IMR-90 (cell line): ENCODE measurements around the gene HMGB3. TPM values are rescaled to one million over a fixed set of nuclear protein-coding genes. Genes with fewer than 3 reads are reported as not detected.
A peak's percentile ranks its signal among the peaks of the same experiment; 100 is the strongest.

ENCODE experiments used
- ATAC-seq: fragments of 200-7000 bp; cut with Tn5 transposase; 2 replicates; pipeline ENCODE4 v1.9.1; 2020; ENCODE audit warnings: low read depth, mild to moderate bottlenecking, moderate library complexity
- Bru-seq: library from RNA; stranded (reverse); fragments of 400-500 nt; gene quantifications from one replicate; lab custom pipeline; 2021; lab: Mats Ljungman, UMichigan
- BruChase-seq, 2 experiments: library from RNA; stranded (reverse); fragments of 400-500 nt; gene quantifications; one replicate each; lab custom pipeline; 2021; lab: Mats Ljungman, UMichigan
- BruUV-seq: library from RNA; stranded (reverse); fragments of 400-500 nt; replicated peaks from 2 replicates; lab custom pipeline; 2021; lab: Mats Ljungman, UMichigan
- CTCF ChIA-PET: fragments of 300-600 bp; formaldehyde crosslinking; extraction: SDS; loops from one replicate; lab custom pipeline; 2021; ENCODE audit warnings: antibody characterized with exemption; lab: Yijun Ruan, JAX
- POLR2A ChIA-PET: fragments of 300-600 bp; sonication (Branson Sonifier 250); formaldehyde crosslinking; loops from one replicate; lab custom pipeline; 2022; ENCODE audit warnings: antibody characterized with exemption; ENCODE audit not compliant: unreplicated experiment; lab: Charles Lee
- DNase-seq: peaks from one replicate; pipeline ENCODE4 v3.0.0; 2013
- H2AFZ ChIP-seq: replicated peaks from 2 replicates; pipeline ENCODE3; 2013; ENCODE audit warnings: low read length, mild to moderate bottlenecking; ENCODE audit not compliant: poor library complexity
- H2AK5ac ChIP-seq: 2 replicates; pipeline ENCODE4 v1.6.1; 2013; ENCODE audit warnings: low read depth, low read length, inconsistent platforms
- H2AK9ac ChIP-seq: replicated peaks from 2 replicates; pipeline ENCODE3; 2013; ENCODE audit warnings: mild to moderate bottlenecking, low read depth, low read length, moderate library complexity; ENCODE audit not compliant: poor library complexity
- H2BK120ac ChIP-seq: 2 replicates; pipeline ENCODE4 v1.6.1; 2013; ENCODE audit warnings: low read depth, low read length, inconsistent platforms
- H2BK15ac ChIP-seq: 3 replicates; pipeline ENCODE4 v1.6.1; 2013; ENCODE audit warnings: low read depth, low read length, inconsistent platforms
- H2BK20ac ChIP-seq: 2 replicates; pipeline ENCODE4 v1.6.1; 2013; ENCODE audit warnings: low read depth, mild to moderate bottlenecking, inconsistent platforms, low read length, moderate library complexity
- H2BK5ac ChIP-seq: 2 replicates; pipeline ENCODE4 v1.6.1; 2013; ENCODE audit warnings: mild to moderate bottlenecking, low read depth, low read length, inconsistent platforms; ENCODE audit not compliant: poor library complexity, severe bottlenecking
- H3K14ac ChIP-seq: replicated peaks from 2 replicates; pipeline ENCODE4 v1.6.1; 2013; ENCODE audit warnings: low read depth, low read length, inconsistent platforms
- H3K18ac ChIP-seq: 2 replicates; pipeline ENCODE4 v1.6.1; 2013; ENCODE audit warnings: low read depth, low read length, control low read depth
- H3K23ac ChIP-seq: 2 replicates; pipeline ENCODE4 v1.6.1; 2013; ENCODE audit warnings: low read depth, low read length, inconsistent platforms
- H3K27ac ChIP-seq: 2 replicates; pipeline ENCODE4 v1.5.1; 2013; ENCODE audit warnings: mild to moderate bottlenecking, control low read depth, low read length; ENCODE audit not compliant: insufficient read depth
- H3K27me3 ChIP-seq: 2 replicates; pipeline ENCODE4 v1.6.1; 2013; ENCODE audit warnings: low read length; ENCODE audit not compliant: control insufficient read depth, insufficient read depth
- H3K36me3 ChIP-seq: 2 replicates; pipeline ENCODE4 v1.6.1; 2013; ENCODE audit warnings: low read length, mixed read lengths; ENCODE audit not compliant: control insufficient read depth, insufficient read depth
- H3K4ac ChIP-seq: 2 replicates; pipeline ENCODE4 v1.6.1; 2013; ENCODE audit warnings: low read depth, low read length, inconsistent platforms
- H3K4me1 ChIP-seq: 2 replicates; pipeline ENCODE4 v1.6.1; 2013; ENCODE audit warnings: low read length, mixed read lengths; ENCODE audit not compliant: control insufficient read depth, insufficient read depth
- H3K4me2 ChIP-seq: 2 replicates; pipeline ENCODE4 v1.6.1; 2013; ENCODE audit warnings: low read depth, mild to moderate bottlenecking, control low read depth, low read length, moderate library complexity
- H3K4me3 ChIP-seq: 2 replicates; pipeline ENCODE4 v1.5.1; 2013; ENCODE audit warnings: low read depth, mild to moderate bottlenecking, control low read depth, low read length, moderate library complexity; ENCODE audit not compliant: insufficient read depth
- H3K56ac ChIP-seq: 2 replicates; pipeline ENCODE4 v1.6.1; 2013; ENCODE audit warnings: low read length, inconsistent platforms; ENCODE audit not compliant: insufficient read depth; ENCODE audit errors: extremely low read depth
- H3K79me1 ChIP-seq, 2 experiments: 2 replicates each; pipeline ENCODE4 v1.6.1; 2013; ENCODE audit warnings: low read length in 2 of 2, inconsistent platforms in 1 of 2, low read depth in 1 of 2
- H3K9ac ChIP-seq: 2 replicates; pipeline ENCODE4 v1.6.1; 2013; ENCODE audit warnings: low read depth, low read length, control low read depth
- H3K9me1 ChIP-seq: 2 replicates; pipeline ENCODE4 v1.6.1; 2013; ENCODE audit warnings: low read length, inconsistent platforms; ENCODE audit not compliant: insufficient read depth
- H3K9me3 ChIP-seq: 2 replicates; pipeline ENCODE4 v1.6.1; 2013; ENCODE audit warnings: low read length; ENCODE audit not compliant: control insufficient read depth, insufficient read depth
- H4K20me1 ChIP-seq: 2 replicates; pipeline ENCODE4 v1.6.1; 2013; ENCODE audit warnings: low read length, inconsistent platforms; ENCODE audit not compliant: insufficient read depth
- H4K5ac ChIP-seq: 2 replicates; pipeline ENCODE4 v1.6.1; 2013; ENCODE audit warnings: mild to moderate bottlenecking, low read depth, low read length, control low read depth
- H4K8ac ChIP-seq, 2 experiments: 2 replicates each; pipeline ENCODE4 v1.6.1; 2013; ENCODE audit warnings: low read depth in 2 of 2, low read length in 2 of 2, control low read depth in 1 of 2, inconsistent platforms in 1 of 2
- H4K91ac ChIP-seq: 2 replicates; pipeline ENCODE4 v1.6.1; 2013; ENCODE audit warnings: low read depth, low read length, inconsistent platforms; ENCODE audit not compliant: insufficient read depth
- MAFK ChIP-seq: IDR thresholded peaks from 2 replicates; pipeline ENCODE4 v1.6.1; 2012; ENCODE audit warnings: low read depth, low read length, improper control_type of control experiment
- MAZ ChIP-seq: IDR thresholded peaks from 2 replicates; pipeline ENCODE4 v1.6.1; 2012; ENCODE audit warnings: low read depth, mild to moderate bottlenecking, low read length, improper control_type of control experiment, moderate library complexity, borderline replicate concordance
- RAD21 ChIP-seq: IDR thresholded peaks from 2 replicates; pipeline ENCODE4 v1.6.1; 2012; ENCODE audit warnings: low read length, improper control_type of control experiment
- WGBS, 2 experiments: methylation state at CpG; one replicate each; pipeline versions ENCODE4 v1.1.5 to v1.1.7; 2013; ENCODE audit warnings: missing lambda C conversion rate in 2 of 2; ENCODE audit not compliant: insufficient read length in 1 of 2; ENCODE audit errors: extremely low coverage in 2 of 2; 5-methylcytosine and 5-hydroxymethylcytosine counted together
- dilution Hi-C: fragments of 300-500 bp; cut with HindIII; formaldehyde crosslinking; loops from one replicate; pipeline ENCODE4 v1.14.3; 2018; ENCODE audit warnings: low sequenced_read_pairs; ENCODE audit not compliant: unreplicated experiment
- in situ Hi-C: fragments of 300-500 bp; cut with MboI; formaldehyde crosslinking; loops from 3 replicates; pipeline ENCODE4 v1.14.3; 2019; ENCODE audit warnings: low sequenced_read_pairs, inconsistent platforms, mixed read lengths
- intact Hi-C: fragments of 100-400 bp; cut with micrococcal nuclease; formaldehyde crosslinking; loops from 2 replicates; pipeline ENCODE4 v1.10.0; 2022
- long read RNA-seq: library from polyadenylated mRNA; unstranded; transcript quantifications from one replicate; pipeline ENCODE4 v2.0.0, GENCODE V29; 2021; ENCODE audit not compliant: unreplicated experiment
- polyA plus RNA-seq, 3 experiments: library from polyadenylated mRNA; depleted of rRNA; stranded (reverse); fragments of >200 nt; gene quantifications; 2 replicates each; pipeline ENCODE4 v1.2.3, GENCODE V29; 2012; ENCODE audit warnings: low replicate concordance in 1 of 3
- total RNA-seq: library from RNA; depleted of rRNA; stranded (reverse); fragments of >200 nt; gene quantifications from 2 replicates; pipeline ENCODE4 v1.2.3, GENCODE V29; 2012; rRNA removed

The HMGB3 gene
- total RNA-seq (14.7 and 23.3 TPM in 2 replicates), polyA plus RNA-seq (2012; rRNA removed) (15.7 and 21.3 TPM in 2 replicates), Bru-seq, nascent RNA (percentile 63 among the genes with signal in this experiment), BruChase-seq, experiment 1, labeled RNA remaining after a 6-hour chase (percentile 85 among the genes with signal in this experiment), BruChase-seq, experiment 2, labeled RNA remaining after a 2-hour chase (percentile 77 among the genes with signal in this experiment)
- 1.4 and 10.6 TPM in 2 replicates for polyA plus RNA-seq (2012; cell fraction: cytosol; rRNA removed)
- 0.51 and 4.2 TPM in 2 replicates for polyA plus RNA-seq (2012; cell fraction: nucleus; rRNA removed; ENCODE audit: low replicate concordance)
- long read RNA-seq, transcript HMGB3-201 (5 exons, 3,560 nt): major isoform, 14 of 18 reads
- long read RNA-seq, partial matches to known transcripts: 0 of 18 reads
- long read RNA-seq, other reads (novel, unspliced or antisense): 3 of 18 reads

GRCh38 chrX:150982788-150983520, at the start of gene HMGB3:
Gene HMGB3 (plus strand): TSS chrX:150983335. CDS start chrX:150985600, 2,265 bp downstream.
- peak within 1 kb of the TSS; percentile 15; the same call in 1 of the 2 replicates for H3K9ac ChIP-seq
- in situ Hi-C loops: loop anchor here (10.0 kb wide), 2 partner anchors 88 to 208 kb away; partner anchors contain the start of gene CD99L2
- H2AK5ac ChIP-seq: no peak within 1 kb of the TSS
- DNase-seq (peak; percentile 86), ATAC-seq (peak; percentile 97)
- H2BK20ac ChIP-seq: no peak within 1 kb of the TSS
- dilution Hi-C loops: no loop called here
- no peak within 1 kb of the TSS for H3K18ac ChIP-seq
- peak within 1 kb of the TSS; percentile 41; the same call in 1 of the 2 replicates for H3K27ac ChIP-seq
- H3K4me2 ChIP-seq: peak within 1 kb of the TSS; percentile 74
- no peak for TF ChIP-seq MAZ
- no peak for TF ChIP-seq RAD21
- no peak for TF ChIP-seq MAFK
- H3K14ac ChIP-seq: no peak within 1 kb of the TSS
- H2AFZ ChIP-seq: peak within 1 kb of the TSS; percentile 91
- no peak within 1 kb of the TSS for H2BK120ac ChIP-seq
- ChIA-PET POLR2A (no interaction called here), CTCF (no interaction called here)
- H2BK5ac ChIP-seq: no peak within 1 kb of the TSS
- no peak within 1 kb of the TSS for H3K4ac ChIP-seq
- H4K8ac ChIP-seq: no peak within 1 kb of the TSS
- no peak within 1 kb of the TSS for H4K91ac ChIP-seq
- H3K56ac ChIP-seq: no peak within 1 kb of the TSS
- H3K9me3 ChIP-seq: no peaks in the 10 kb centered on the region
- BruUV-seq: no TSS peak
- no peak within 1 kb of the TSS for H3K23ac ChIP-seq
- H3K9me1 ChIP-seq: no peaks in the 10 kb centered on the region
- WGBS, 2 experiments: 33% methylated on average over 30 of the region's 90 CpGs; no CpG with 5 or more reads in 1 of the 2 experiments
- peaks cover 4% of the 10 kb centered on the region for H3K36me3 ChIP-seq
- no peaks in the 10 kb centered on the region for H3K4me1 ChIP-seq
- intact Hi-C loops: loop anchor here (1.0 to 10.0 kb wide), 3 partner anchors 84 to 1048 kb away; partner anchors contain the start of gene EOLA2
- H2BK15ac ChIP-seq: no peak within 1 kb of the TSS
- H2AK9ac ChIP-seq: no peak within 1 kb of the TSS
- peaks cover 0 to 5% of the 10 kb centered on the region in 2 experiments; a peak in 2 of 4 replicates for H3K79me1 ChIP-seq
- H3K27me3 ChIP-seq: no peaks in the 10 kb centered on the region
- H3K4me3 ChIP-seq: peak within 1 kb of the TSS; percentile 58
- H4K20me1 ChIP-seq: no peaks in the 10 kb centered on the region
- no peak within 1 kb of the TSS for H4K5ac ChIP-seq
